HT1080 (cell line): ENCODE results near the gene MARCKSL1. TPM values are rescaled to one million over a fixed set of nuclear protein-coding genes. Genes with fewer than 3 reads are reported as not detected.

Experiments
- DNase-seq: peaks from one replicate; pipeline ENCODE4 v3.0.0-alpha.2; 2015; ENCODE audit warnings: low read depth
- total RNA-seq: library from RNA; depleted of rRNA; stranded (reverse); fragments of >200 nt; shearing (Covaris generic); gene quantifications from 2 replicates; pipeline ENCODE4 v1.2.3, GENCODE V29; 2014

The MARCKSL1 gene
- total RNA-seq, 1 experiment from 2014 or later: 127 TPM

GRCh38 chr1:32353431-32353830, 17.4 kb upstream of the MARCKSL1 start:
- DNase-seq: no peak

GRCh38 chr1:32352831-32353383, 16.9 kb upstream of the MARCKSL1 start:
- no peak for DNase-seq

GRCh38 chr1:32352239-32352745, 16.3 kb upstream of the MARCKSL1 start:
- DNase-seq: no peak

GRCh38 chr1:32351399-32352238, 15.6 kb upstream of the MARCKSL1 start:
- peak; percentile 70 for DNase-seq

- peak; percentile 46 for DNase-seq
These were observed 14.9 kb upstream of the MARCKSL1 start for GRCh38 chr1:32350785-32351398.

- DNase-seq: peak; percentile 86
These were observed 13.2 kb upstream of the MARCKSL1 start for GRCh38 chr1:32349211-32349708.

GRCh38 chr1:32346532-32347157, 10.6 kb upstream of the MARCKSL1 start:
- no peak for DNase-seq

- peak; percentile 53 for DNase-seq
These were observed 9.3 kb upstream of the MARCKSL1 start for GRCh38 chr1:32345289-32345827.

- DNase-seq: no peak
These were observed 6.7 kb upstream of the MARCKSL1 start for GRCh38 chr1:32342704-32343103.

- no peak for DNase-seq
These were observed 5.9 kb upstream of the MARCKSL1 start for GRCh38 chr1:32341971-32342370.

- no peak for DNase-seq
These were observed 5.2 kb upstream of the MARCKSL1 start for GRCh38 chr1:32341186-32341757.

GRCh38 chr1:32339363-32339978, 3.4 kb upstream of the MARCKSL1 start:
- DNase-seq: peak; percentile 64

GRCh38 chr1:32338637-32339145, 2.7 kb upstream of the MARCKSL1 start:
- no peak for DNase-seq

GRCh38 chr1:32337855-32338636, 2.0 kb upstream of the MARCKSL1 start:
- DNase-seq: peak; percentile 84

- DNase-seq: peak; percentile 63
These were observed 1.1 kb upstream of the MARCKSL1 start for GRCh38 chr1:32336963-32337675.

GRCh38 chr1:32336591-32336932, 529 bp upstream of the MARCKSL1 start:
- no peak for DNase-seq

- no peak for DNase-seq
These were observed 571 bp downstream of the MARCKSL1 start for GRCh38 chr1:32335535-32335789.

- DNase-seq: peak; percentile 50
These were observed 1.0 kb downstream of the MARCKSL1 start for GRCh38 chr1:32334864-32335534.
